ENCODE data around the gene PLCB1.

- no peak for TF ChIP-seq CTCF (conservative IDR thresholded peaks at IDR 0.05; ENCODE audit: low read depth in 2 of 2)
- TF ChIP-seq EZH2 (IDR thresholded peaks at IDR 0.05; ENCODE audit: low read depth, unreplicated experiment): no peak
- TF ChIP-seq REST (IDR thresholded peaks at IDR 0.05; ENCODE audit: unreplicated experiment): no peak
- no peak for TF ChIP-seq ZNF114 (CRISPR knock-in tag; IDR thresholded peaks at IDR 0.05)
Observed at GRCh38 chr20:8470156-8470555, 338.1 kb downstream of the PLCB1 start.
